ENCODE data around the gene ACTN2.

Gene ACTN2

DNA sequence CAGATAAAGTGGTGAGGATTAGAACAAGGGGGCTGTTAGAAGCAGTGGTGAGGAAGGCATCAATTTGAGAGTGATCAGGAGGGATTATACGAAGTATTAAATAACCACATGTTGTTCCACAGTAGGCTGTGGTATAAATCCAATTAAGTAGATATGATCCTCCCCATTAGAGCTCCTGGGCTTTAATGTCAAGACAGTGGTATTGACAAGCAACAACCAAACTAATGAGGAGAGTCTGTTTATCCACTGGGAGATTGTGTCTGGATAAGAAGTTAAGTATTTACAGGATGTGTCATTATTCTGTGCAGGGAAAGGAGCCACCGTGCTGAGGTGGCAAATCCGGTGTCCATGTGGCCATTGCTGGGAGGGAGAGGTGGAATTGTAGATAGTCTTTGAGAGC lies 5.8 kb downstream of the ACTN2 start:
- no peak for DNase-seq

DNA sequence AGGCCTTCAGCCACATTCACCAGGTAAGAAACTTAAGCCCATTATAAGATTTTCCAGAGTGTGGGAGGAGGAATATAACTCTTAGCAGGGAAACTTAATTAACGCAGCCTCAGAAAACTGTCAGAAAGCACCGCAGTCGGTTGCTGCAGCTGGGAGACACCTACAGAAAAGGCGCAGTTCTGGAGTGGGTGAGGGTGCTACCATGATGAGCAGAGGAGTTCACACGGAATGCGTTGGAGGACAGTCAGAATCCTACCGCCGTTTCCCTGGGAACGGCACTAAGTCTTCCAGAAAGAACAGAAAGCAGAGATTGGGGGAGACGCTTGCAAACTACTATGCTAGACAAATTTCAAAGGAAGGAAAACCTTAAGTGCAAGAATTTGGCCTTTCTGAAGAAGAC lies 6.4 kb downstream of the ACTN2 start:
- DNase-seq: no peak

DNA sequence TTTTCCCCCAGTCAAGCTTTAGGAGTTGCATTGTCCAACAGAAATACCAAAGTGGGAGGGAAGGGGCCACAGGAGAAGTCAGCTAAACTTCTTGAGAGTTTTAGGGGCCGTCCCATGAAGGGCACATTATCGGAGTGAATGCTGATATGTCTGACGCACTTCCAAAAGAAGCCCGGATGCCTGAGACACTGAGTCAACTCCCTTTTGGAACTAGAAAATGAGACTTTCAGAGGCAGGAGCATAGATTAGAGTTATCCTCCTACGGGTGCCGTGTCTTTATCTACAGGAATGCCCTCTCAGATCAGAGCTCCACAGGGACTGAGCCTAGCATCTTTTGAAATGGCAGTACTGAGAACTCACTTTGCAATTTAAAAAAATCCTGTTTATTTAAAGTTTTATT lies 13.1 kb downstream of the ACTN2 start:
- DNase-seq: no peak

DNA sequence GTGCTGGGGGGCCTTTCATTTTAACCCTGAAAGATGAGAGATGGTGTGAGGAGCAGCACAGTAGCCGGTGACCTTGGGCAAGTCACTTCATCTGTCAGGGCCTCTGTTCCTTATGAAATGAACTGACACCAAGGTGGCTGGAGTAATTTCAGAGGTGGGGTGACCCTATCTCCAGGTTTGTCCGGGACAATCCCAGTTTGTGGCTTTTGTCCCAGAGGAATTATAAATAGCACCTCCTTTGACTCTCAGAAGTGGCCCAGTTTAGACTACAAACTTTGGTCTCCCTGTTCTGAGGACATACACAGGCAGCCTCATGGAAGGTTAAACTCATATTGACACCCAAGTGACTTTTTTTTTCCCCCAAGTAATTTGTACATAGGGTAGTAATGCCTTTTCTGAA lies 14.6 kb downstream of the ACTN2 start:
- no peak for DNase-seq

DNA sequence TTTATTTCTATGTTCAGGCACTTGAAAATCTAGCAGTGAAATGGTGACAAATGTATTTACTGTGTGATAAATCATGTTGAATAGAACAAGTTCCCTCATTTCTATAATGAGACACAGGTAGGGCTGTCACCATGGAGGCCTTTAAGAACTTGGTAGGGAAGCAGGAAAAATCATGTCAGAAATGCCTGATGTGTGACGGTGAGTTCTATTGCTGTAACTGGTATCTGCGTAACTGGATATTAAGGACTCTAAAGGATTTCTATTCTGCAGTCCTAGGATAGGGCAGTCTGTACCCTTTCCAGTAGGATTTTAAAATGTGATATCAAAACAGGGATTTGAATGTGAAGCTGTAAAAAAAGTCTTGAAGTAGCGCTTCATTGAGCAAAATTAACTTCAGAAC lies 15.5 kb downstream of the ACTN2 start:
- no peak for DNase-seq

DNA sequence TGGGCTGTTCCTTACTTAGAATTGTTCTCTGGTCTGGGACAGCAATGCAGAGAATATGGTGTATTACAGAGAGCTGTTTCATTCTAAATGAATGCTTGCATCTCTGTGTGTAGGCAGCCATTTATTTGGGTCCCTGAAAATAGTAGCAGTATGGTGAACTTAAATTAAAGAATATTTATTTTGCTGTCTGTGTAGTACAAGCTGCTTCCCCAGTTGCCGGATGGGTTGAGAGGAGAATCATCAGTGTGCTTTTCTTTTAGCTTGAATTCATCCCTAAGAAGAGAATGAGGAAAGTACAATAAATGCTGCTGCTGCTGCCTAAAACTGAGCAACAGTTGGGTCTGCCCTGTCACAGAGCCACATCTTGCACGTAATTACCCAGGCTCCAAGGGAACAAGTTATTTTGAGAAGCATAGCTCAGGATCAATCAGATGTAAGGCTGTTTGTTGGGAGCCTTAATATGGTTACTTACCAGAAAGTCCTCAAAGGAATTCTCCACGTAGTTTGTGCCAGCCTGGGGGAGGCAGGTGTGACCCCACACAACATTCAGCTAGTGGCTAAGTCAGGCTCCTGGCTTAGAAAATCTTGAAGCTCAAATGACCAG lies 16.6 kb downstream of the ACTN2 start:
- no peak for DNase-seq

DNA sequence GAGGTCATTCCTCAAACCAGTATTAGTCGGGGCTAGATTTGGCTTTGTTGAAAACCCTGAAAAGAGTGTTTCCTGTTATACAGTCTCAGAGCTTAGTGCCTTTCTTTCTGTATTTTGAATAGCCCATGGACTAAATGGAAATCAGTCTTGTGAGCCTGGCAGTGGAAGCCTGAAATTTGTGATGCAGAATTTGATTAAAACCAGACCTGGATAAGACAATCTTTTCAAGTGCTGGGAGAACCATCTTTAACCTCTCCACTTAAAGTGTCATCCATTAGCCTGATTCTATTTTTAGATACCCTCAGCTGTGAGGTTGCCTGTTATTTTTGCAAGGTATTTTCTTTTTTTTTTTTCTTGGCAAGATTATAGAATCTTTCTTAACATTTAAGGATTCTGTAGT lies 19.5 kb downstream of the ACTN2 start:
- DNase-seq: no peak

DNA sequence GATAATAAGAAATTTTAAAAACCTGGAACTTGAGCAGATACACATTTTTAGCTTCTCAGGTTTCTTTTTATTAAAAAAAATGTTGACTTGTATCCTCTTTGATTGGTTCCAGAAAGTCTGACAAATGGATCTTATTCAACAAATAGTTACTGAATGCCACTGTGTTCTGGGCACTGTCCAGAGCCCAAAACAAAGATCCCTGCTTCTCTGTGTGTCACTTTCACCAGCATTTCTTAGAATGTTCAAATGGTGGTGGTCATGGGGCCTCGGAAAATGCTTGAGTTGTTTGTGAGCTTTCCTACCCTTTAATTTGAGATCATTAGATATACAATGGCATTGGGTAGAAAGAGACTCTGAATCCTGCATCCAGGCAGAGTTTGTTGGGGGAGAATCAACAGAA lies 19.9 kb downstream of the ACTN2 start:
- DNase-seq: no peak

DNA sequence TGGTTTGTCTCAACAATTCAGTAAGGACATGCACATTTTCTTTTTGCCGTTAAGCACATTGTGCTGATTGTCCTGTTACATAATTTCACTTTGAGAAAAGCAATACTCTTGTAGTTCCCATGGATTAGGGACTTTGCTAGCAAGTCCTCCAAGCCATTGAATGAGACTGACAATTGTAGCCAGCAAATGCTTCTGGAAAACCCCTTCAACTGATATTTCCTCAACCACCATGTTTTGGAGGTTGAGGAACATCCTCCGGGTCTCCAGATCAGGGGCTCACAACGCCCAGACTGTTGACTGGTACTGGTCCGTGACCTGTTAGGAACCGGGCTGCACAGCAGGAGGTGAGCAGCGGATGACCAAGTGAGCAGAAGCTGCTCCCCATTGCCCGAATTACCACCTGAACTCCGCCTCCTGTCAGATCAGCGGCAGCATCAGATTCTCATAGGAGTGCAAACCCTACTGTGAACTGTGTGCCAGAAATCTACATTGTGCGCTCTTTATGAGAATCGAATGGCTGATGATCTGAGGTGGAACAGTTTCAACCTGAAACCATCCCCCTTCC lies 24.1 kb downstream of the ACTN2 start:
- DNase-seq: no peak

DNA sequence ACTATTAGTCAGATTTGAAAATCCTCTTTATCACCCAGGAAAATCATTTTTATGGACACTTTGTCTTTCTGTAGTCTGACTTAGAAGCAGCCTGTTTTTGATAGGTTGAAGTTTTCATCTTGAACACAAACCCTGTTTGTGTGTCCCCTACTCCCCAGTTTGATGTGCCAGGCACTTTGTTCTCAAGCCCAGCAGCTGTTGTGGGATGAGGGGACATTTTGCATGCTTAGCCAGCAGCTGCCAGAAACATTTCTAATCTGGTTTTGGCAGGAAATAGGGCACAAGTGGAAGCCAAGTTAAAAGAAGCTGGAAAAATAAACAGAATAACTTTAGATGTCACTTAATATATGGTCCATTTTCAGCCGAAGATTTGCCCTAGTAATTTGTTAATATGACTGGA lies 29.9 kb downstream of the ACTN2 start:
- no peak for DNase-seq

DNA sequence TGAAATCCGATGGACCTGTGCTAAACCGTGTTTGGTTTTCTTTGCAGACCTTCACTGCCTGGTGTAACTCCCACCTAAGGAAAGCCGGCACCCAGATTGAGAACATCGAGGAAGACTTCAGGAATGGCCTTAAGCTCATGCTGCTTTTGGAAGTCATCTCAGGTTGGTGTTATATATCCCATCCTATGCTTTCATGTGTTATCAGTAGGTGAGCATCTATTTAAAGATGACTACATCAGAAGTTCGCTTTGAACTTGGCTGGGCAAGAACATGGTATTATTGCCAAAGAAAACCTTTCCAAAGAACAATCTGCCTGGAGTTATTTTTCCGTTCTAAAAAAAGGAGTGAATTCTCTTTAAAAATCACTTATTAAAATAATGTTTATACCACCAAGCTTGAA lies 31.5 kb downstream of the ACTN2 start:
- DNase-seq: no peak

DNA sequence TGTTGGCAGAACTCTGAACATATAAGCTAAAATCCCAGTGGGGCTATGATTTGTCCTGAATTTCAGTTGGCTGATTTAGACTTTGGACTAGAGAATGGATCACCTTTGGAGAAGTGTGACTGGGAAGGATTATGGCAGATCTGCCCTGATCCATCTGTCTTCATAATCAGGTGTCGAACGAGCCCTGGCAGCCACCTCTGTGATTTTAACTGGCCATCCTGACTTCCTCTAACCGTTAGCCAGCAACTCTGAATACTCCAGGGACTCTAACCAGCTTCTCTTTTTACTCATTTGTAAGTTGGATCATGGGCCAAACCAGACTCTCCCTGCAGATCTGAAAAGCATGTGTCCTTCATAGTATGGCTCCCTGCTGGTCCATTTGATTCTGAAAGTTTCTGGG lies 32.0 kb downstream of the ACTN2 start:
- no peak for DNase-seq

DNA sequence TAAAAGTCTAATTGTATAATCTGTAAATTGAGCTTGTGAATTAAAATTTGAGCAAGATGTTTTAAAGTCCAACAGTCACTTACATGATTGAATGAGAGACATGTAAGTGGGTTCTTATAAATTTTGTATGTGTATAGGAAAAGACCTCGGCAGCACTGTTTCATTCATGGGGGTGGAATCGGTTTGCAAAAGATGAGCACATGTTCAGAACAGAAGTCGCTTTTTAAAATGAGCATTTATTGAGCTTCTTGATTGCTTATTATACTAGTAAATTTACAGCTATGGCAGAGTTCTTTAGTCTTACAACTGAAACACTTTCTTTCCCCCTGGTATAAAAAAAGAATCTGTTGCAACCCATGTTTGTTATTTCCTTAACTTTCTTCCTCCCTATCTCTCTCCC lies 33.9 kb downstream of the ACTN2 start:
- no peak for DNase-seq

DNA sequence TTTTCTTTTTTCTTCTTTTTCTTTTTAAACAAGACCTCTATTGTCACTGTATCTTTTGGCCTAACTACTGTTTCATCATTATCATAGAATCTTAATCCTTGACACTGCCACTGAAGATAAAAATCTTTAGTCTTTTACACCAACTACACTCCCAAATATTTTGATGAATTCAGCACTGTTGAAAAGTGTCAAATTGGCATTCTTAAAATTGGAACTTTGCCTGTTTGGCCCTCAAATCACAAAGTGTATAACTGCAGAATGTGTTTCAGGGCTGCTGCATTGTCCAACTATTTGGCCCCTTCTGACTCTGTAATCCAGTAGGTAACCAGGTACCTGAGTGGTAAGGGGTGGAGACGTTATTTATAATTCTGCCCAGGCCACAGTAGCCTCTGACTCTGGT lies 34.3 kb downstream of the ACTN2 start:
- no peak for DNase-seq

DNA sequence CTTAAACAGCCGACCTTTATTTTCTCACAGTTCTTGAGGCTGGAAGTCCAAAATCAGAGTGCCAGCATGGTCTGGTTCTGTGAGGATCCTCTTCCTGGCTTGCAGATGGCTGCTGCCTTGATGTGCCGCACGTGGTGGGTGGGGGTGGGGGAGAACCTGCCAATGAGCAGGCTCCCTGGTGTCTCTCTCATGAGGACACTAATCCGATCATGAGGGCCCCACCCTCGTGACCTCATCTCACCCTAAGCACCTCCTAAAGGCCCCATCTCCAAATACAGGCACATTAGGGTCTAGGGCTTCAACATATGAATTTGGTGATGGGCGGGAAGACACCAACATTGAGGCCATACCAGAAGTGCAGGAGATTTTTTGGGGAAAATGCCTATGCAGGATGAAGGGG lies 37.8 kb downstream of the ACTN2 start:
- no peak for DNase-seq

DNA sequence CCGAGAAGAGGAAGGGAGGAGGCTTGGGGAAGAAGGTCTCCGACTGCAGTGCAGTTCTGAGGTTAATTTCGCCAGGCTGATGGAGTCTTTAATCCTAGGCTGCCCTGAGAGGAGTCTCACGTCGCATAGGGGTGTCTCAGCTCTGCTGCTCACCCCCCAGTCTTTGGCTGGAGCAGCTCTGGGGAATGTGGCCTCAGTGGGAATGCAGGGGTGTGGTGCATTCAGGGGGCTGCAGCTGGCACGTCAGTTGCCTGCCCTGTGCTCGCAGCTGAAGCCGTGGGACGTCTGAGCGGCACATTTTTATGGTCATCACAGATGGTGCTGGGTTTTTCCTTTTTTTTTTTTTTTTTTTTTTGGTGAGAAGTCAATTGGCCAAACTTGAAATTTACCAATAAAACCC lies 38.2 kb downstream of the ACTN2 start:
- no peak for DNase-seq

DNA sequence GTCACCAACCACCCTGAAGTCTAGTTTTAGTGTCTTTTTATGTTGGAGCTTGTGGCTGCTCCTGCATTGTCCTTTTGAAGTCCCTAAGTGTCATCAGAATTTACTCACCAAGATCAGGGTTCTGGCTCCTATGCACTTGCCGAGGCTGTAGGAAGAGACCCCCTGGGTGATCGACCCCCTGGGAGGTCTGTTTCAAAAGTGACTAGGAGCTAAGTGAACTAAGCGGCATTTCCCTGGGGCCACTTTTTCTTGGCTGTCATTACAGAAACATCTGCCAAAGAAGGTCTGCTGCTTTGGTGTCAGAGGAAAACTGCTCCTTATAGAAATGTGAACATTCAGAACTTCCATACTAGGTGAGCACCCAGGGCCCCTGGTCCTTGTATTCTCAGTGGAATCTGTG lies 39.4 kb downstream of the ACTN2 start:
- DNase-seq: no peak

DNA sequence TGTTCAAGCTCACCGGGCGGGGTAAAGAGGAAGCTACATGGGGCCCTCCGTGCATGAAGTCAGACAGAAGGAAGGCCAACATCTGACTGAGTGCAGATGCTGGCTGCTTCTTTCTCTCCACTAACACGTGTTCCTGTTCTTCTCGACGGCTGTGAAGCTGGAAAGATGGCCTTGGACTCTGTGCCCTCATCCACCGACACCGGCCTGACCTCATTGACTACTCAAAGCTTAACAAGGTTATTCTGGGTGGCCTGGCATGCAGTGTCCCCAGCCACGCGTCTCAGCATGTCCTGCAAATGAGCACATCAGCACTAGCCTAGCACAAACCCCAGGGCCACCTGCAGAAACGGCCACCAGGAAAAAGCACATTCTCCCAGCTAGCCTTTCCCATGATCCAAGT lies 41.2 kb downstream of the ACTN2 start:
- no peak for DNase-seq

DNA sequence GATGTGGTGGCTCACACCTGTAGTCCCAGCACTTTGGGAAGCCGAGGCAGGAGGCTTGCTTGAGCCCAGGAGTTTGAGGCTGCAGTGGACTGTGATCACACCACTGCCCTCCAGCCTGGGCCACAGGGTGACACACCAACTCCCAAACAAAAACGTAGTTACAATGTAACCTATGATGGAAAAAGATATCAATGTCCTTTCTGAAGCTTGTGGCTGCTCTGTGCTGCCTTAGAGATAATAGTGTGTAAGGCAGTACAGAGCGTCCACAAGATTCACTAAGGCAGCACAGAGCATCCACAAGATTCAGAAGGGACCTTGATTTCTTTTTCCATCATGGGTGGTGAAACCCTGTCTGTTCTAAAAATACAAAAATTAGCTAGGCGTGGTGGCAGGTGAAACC lies 42.5 kb downstream of the ACTN2 start:
- DNase-seq: no peak

DNA sequence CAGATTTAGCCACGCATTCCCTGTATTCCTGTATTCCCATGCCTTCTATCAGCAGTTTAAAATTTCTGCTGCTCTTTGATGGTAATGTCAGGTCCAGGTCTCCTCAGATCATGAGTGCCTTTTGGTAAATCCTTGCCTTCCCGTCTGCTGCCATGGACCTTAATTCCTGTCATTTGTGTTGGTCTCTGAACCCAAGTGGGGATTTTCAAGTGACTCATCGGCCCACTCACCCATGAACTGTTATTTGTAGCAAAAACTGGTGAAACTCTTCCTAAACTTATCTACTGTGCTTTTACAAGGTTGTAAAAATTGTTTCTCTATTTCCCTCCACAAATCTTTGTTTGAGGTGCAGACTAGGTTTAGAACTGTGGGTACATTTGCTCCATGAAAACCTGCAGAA lies 47.4 kb downstream of the ACTN2 start:
- no peak for DNase-seq

DNA sequence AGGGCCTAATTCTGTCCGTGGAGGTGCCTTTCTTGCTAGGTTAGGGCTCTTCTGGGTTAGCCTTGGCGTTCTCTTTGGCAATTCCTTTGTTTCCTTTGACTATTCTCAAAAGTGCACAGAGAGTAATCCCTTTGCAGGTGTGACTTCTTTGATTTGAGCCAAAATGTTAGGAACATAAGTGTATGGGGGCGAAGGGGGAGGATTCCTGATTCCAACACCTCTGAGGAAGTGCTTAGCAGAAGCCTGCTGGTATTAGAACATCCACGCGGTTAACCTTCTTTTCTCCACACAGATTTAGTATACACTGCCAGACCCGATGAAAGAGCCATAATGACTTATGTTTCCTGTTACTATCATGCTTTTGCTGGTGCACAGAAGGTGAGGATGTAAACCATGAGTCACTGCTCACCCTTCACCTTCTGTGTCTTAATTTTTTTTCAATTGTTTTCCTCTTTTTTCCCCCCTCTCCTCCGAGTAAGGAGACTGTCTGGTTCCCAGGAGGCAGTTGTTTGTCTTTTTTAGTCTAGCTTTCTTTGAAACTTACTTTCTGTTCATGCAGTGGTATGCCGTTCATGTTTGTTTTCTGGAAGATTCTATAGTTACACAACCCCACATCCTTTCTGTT lies 48.0 kb downstream of the ACTN2 start:
- no peak for DNase-seq

DNA sequence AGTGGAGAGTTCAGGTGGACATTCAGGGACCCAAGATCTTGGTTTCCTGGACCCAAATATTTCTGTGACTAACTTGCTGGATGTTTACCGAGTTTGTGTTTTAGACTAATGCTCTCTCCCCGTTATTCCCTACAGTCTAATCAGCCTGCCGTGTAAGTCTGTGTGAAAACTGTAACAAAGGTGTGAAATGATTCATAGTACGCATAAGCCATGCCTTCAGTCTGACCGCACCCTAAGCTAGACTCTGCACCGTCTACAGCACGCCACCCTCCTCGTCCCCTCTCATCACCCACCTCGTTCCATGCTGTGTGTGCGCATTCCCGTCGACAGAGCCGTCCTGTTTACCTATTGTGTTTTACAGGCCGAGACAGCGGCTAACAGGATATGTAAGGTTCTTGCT lies 50.5 kb downstream of the ACTN2 start:
- no peak for DNase-seq

DNA sequence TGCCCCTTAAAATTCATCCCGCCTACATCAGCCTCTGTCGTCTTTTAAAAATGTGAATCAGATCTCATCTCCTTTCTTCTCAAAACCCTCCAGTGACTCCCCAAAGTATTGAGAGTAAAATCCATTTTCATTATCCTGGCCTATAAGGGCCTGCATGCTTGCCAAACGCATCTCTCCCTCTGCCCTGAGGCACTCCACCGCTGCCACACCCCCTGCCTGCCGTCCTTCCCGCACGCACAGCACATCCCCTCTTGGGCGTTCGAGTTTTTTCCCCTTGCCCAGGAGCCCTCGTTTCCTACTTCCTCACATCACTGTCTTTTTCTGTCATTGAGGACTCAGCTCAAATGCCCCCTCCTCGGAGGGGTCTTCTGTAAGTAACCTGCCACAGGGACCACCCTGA lies 55.5 kb downstream of the ACTN2 start:
- no peak for DNase-seq

DNA sequence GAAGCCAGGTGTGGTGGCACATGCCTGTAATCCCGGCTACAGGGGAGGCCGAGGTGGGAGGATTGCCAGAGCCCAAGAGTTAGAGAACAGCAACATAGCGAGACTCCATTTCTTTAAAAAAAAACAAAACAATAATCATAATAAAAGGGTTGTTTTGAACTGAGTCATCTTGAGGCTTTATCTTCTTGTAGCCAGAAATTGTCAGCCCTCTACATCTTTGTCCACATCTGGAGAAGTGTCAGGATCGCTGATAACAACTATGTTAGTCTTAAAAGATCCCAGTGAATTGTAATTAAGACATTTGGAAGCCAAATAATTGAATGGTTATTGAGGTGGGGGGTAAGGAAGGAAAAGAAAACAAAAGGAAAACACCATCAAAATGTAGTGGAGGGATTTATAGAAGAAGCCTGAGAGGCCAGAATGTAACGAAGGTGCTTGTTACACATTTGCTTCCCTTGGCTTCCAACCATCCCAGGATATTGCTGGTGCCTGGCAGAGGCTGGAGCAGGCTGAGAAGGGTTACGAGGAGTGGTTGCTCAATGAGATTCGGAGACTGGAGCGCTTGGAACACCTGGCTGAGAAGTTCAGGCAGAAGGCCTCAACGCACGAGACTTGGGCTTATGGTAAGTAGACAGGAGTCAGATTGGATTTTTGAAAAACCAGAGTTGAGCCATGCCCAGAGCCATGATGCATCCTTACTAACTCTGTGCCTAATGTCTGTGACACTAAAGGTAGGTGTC lies 56.3 kb downstream of the ACTN2 start:
- no peak for DNase-seq
